Type B pancreatic cell (in vitro differentiated cells): ENCODE measurements around the gene WFIKKN2. TPM values are rescaled to one million over a fixed set of nuclear protein-coding genes. Genes with fewer than 3 reads are reported as not detected.

Source experiments
- DNase-seq: peaks from one replicate; pipeline ENCODE4 v3.0.0; 2021; ENCODE audit warnings: mixed read lengths; ENCODE audit not compliant: unreplicated experiment; ENCODE audit errors: extremely low spot score
- H3K27ac Mint-ChIP-seq: 2 replicates; pipeline ENCODE4 v1.8.0; 2021; ENCODE audit warnings: mild to moderate bottlenecking, mixed read lengths
- H3K27me3 Mint-ChIP-seq: 2 replicates; pipeline ENCODE4 v1.8.0; 2021; ENCODE audit warnings: mixed read lengths
- H3K36me3 Mint-ChIP-seq: 2 replicates; pipeline ENCODE4 v1.8.0; 2021; ENCODE audit warnings: mixed read lengths
- H3K4me1 Mint-ChIP-seq: one replicate; pipeline ENCODE4 v1.8.0; 2021; ENCODE audit warnings: mixed read lengths; ENCODE audit not compliant: unreplicated experiment
- H3K4me3 Mint-ChIP-seq: 2 replicates; pipeline ENCODE4 v1.8.0; 2021; ENCODE audit warnings: mild to moderate bottlenecking, mixed read lengths
- H3K9me3 Mint-ChIP-seq: 2 replicates; pipeline ENCODE4 v1.8.0; 2021; ENCODE audit warnings: mixed read lengths
- CTCF ChIP-seq: fragments of 200-600 bp; sonication (generic); conservative IDR thresholded peaks from 2 replicates; pipeline ENCODE4 v1.5.0; 2021; ENCODE audit warnings: antibody characterized with exemption, mild to moderate bottlenecking
- total RNA-seq: library from RNA; stranded (reverse); gene quantifications from 2 replicates; pipeline ENCODE4 v1.2.1, GENCODE V29; 2021; ENCODE audit warnings: low replicate concordance

WFIKKN2 gene
- total RNA-seq, 1 donor from 2014 or later: 1.7 TPM

DNA sequence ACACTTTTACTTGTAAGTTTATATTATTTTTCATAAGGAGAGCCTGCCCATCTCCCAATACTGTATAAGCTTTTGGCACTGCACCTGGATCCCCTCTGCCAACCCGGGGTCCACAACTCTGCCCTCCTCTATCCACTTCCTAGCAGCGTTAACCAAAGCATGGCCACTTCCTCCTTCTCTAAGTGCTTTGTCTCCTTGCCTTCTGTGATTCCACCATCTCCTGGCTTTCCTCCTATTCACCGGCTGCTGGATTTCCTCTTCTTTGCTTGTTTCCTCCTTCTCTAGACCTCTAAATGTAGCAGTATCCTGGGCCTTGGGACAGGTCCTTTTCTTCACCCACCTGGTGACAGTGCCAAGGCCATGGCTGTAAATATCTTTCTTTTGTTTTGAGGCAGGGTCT, 20.0 kb upstream of the WFIKKN2 start:
- TF ChIP-seq CTCF: no peak
- H3K4me1 Mint-ChIP-seq: peaks cover 12% of the 10 kb centered on the region
- peaks cover 5% of the 10 kb centered on the region for H3K9me3 Mint-ChIP-seq
- H3K4me3 Mint-ChIP-seq: no peak overlapping the region
- H3K27ac Mint-ChIP-seq: no peak overlapping the region
- DNase-seq: no peak
- peaks cover 8% of the 10 kb centered on the region for H3K27me3 Mint-ChIP-seq
- no peaks in the 10 kb centered on the region for H3K36me3 Mint-ChIP-seq

DNA sequence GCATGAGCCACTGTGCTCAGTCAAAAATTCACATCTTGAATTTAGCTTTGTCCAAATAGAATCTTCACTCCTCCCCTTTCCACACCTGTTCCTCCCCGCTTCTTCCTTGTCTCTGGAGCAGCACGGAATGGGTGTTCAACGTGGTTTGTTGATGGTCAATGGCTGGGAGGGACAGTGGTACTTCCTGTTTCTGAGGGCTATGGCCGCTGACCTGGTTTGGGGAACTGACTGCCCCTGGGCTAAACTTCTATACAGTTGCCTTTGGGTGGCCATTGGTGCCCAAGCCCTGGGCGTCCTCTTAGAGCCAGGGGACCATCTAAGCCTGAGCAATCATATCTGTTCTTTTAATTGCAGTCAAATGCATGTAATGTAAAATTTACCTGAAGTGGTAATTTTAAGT, 19.1 kb upstream of the WFIKKN2 start:
- DNase-seq: no peak
- peaks cover 8% of the 10 kb centered on the region for H3K27me3 Mint-ChIP-seq
- no peak overlapping the region for H3K4me3 Mint-ChIP-seq
- peaks cover 5% of the 10 kb centered on the region for H3K9me3 Mint-ChIP-seq
- H3K27ac Mint-ChIP-seq: no peak overlapping the region
- H3K36me3 Mint-ChIP-seq: no peaks in the 10 kb centered on the region
- no peak for TF ChIP-seq CTCF
- peaks cover 9% of the 10 kb centered on the region for H3K4me1 Mint-ChIP-seq

DNA sequence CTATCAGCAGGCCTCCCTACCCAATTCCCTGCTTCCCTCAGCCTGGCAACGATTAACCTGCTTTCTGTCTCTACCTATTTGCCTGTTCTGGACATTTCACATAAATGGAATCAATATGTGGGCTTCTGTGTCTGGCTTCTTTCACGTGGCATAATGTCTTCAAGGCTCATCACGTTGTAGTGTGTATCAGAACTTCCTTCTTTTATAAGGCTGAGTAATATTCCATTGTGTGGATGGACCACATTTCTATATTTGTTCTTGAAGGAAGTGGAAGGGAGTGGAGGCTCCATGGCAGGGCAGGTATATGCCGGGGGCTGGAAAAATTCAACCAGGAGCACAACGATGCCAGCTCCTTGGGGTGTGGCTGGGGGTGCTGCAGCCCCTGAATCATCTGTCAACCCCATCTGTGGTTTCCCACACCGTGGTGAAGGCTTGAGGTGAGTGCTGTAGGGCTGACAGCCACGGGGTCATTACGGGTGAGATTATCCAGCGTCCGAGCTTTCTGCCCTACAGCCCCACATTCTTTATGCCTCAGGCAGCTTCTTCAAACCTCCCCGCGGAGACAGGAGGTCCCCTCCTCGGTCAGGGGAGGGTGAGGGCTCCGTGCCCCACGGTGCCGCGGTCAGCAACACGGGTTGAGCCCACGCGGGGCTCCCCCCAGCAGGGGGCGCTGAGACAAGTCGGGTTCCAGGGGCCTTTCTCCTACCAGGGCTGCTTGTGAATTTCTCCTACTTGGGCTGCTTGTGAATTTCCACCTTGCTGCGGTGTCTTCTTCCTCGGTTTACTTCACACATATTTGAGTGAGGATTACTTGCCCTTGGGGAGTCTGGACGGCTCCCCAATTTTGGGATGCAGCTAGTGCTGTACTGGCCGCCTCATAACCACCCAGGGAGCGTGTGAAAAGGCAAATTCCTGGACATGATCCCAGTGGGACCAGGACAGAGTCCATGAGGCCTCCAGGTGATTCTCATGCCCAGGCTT, 18.3 kb upstream of the WFIKKN2 start:
- H3K4me1 Mint-ChIP-seq: peaks cover 7% of the 10 kb centered on the region
- DNase-seq: no peak
- H3K4me3 Mint-ChIP-seq: no peak overlapping the region
- H3K9me3 Mint-ChIP-seq: peaks cover 5% of the 10 kb centered on the region
- no peaks in the 10 kb centered on the region for H3K36me3 Mint-ChIP-seq
- no peak overlapping the region for H3K27ac Mint-ChIP-seq
- peaks cover 8% of the 10 kb centered on the region for H3K27me3 Mint-ChIP-seq
- peak; percentile 79 for TF ChIP-seq CTCF

- TF ChIP-seq CTCF: no peak
- H3K4me3 Mint-ChIP-seq: no peak overlapping the region
- H3K4me1 Mint-ChIP-seq: peaks cover 7% of the 10 kb centered on the region
- H3K36me3 Mint-ChIP-seq: no peaks in the 10 kb centered on the region
- peak overlapping the region; percentile 14 for H3K27ac Mint-ChIP-seq
- DNase-seq: no peak
- peaks cover 5% of the 10 kb centered on the region for H3K9me3 Mint-ChIP-seq
- peaks cover 8% of the 10 kb centered on the region for H3K27me3 Mint-ChIP-seq
Measured at GRCh38 chr17:50817838-50818237, 17.5 kb upstream of the WFIKKN2 start.

DNA sequence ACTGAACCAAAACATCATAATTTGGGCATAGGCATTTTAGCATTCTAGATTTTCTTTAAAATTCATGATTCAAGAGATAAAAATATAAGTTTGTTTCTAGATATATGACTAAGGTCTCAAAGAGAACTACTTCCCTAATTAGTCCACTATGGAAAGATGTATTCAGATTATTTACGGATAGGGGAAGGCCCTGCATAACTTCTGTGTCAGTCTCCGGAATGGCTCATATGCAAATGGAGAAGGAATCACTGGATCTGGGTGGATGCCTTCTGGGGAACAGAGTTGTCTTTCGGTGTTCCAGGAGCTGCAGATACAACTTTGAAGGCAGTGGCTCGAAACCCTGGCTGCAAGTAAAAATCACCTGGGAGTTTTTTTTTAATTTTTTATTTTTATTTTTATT, 17.1 kb upstream of the WFIKKN2 start:
- H3K27me3 Mint-ChIP-seq: peaks cover 8% of the 10 kb centered on the region
- no peak for TF ChIP-seq CTCF
- H3K4me1 Mint-ChIP-seq: peaks cover 7% of the 10 kb centered on the region
- no peaks in the 10 kb centered on the region for H3K36me3 Mint-ChIP-seq
- no peak overlapping the region for H3K4me3 Mint-ChIP-seq
- peak overlapping the region; percentile 14 for H3K27ac Mint-ChIP-seq
- DNase-seq: no peak
- peaks cover 5% of the 10 kb centered on the region for H3K9me3 Mint-ChIP-seq
